Stimulated activated CD4-positive, alpha-beta T cell treated with anti-CD3 and anti-CD28 coated beads, Interleukin-15, amount 100 ng/mL, for 1 hour (primary cell): ENCODE results near the gene HOXB7.

Experiments
- DNase-seq, 2 donors: peaks; one replicate each; pipeline ENCODE4 v3.0.0-alpha.2; 2020; ENCODE audit warnings: low read depth in 1 of 2, low spot score in 1 of 2

The HOXB7 gene

DNA sequence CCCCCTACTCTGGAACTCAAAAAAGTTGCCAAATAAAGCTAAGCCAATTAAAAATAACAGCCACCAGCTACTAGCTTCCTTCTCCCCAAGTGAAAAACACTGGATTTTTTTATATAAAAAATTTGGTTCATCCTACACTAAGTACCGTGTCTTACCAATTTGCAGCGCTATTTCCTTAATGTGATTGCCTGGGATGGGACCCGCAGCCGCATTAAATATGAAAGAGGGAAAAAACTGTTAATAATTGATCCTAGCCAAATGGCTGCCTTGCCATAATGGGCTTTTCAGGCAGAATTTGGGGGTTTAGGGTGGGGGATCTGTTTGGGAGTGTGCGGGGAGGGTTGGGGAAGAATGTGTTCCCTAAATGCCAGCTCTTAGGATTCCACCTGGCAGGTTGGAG lies 13.3 kb upstream of the HOXB7 start:
- no peak for DNase-seq

DNA sequence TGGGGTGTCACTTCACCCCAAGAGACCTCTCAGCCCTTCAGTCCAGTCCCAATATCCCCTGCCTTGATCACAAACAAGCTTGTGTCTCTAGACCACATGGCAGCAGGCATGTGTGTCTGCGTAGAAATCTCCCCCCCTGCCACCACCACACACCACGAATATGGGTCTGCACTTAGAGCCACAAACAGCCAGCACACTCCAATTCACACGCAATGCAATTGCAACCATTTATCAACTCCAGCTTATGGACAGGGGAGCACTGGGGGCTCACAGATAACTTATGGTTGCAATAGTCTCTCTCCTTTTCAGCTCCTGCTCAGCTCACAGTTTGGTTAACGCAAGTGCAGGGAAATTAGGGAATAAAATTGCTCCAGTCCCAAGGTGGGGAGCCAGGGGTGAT lies 12.8 kb upstream of the HOXB7 start:
- DNase-seq: no peak

DNA sequence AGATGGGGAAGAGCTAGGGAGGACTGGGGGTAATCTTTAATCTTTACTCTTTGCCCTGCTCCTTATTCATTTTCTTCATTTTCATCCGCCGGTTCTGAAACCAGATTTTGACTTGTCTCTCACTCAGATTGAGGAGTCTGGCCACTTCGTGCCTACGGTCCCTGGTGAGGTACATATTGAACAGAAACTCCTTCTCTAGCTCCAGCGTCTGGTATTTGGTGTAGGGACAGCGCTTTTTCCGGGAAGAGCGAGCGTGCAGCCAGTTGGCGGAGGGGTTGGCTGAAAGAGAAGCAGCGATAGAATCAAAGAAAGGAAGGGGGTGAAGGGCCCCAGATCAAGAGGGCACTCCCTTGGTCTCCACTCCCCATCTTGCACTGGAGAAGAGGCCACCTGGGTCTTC lies 12.0 kb upstream of the HOXB7 start:
- no peak for DNase-seq

DNA sequence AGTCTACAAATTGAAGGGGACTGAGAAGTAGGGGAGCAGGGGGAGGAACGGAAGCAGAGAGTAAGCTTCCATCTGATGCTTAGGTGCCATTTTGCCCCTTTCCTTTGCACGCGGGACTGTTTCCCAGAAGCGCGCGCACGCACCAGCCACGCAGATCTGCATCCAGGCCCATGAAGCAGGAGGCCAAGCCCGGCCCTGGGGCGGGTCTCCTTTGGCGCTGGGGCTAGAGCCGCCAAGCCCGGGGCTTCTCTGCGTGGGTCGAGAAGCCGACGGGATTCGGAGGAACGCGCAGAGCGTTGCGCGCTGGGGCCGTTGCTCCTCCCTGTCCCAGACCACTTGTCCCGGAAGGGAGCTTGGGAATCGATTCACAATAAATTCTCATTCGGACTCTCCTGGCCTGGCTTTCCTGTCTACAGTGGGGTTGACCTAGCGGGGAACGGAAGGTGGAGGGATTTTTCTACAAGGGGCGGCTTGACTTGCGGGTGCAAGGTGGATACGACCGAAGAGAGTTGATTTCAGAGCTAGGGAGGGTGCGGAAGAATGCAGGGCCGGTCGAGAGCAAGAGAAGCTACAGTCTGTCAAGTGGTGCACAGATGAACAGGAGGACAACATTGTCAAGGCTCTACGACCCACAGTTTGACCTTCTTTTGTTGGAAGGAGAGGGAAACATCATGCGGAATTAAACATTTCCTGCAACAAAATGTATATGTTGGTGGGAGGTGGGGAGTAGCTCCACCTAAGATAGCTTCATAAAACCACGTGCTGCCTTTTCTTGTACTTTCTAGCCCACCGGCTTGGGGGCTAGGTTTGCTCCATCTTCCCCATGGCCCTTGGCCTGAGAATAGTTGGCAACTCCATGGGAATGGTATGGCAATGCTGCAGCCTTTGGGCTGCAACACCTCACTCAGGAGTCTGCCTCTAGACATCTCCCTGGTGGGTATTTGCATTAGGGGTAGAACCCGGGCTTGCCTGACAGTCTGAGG lies 10.9 kb upstream of the HOXB7 start:
- no peak for DNase-seq

DNA sequence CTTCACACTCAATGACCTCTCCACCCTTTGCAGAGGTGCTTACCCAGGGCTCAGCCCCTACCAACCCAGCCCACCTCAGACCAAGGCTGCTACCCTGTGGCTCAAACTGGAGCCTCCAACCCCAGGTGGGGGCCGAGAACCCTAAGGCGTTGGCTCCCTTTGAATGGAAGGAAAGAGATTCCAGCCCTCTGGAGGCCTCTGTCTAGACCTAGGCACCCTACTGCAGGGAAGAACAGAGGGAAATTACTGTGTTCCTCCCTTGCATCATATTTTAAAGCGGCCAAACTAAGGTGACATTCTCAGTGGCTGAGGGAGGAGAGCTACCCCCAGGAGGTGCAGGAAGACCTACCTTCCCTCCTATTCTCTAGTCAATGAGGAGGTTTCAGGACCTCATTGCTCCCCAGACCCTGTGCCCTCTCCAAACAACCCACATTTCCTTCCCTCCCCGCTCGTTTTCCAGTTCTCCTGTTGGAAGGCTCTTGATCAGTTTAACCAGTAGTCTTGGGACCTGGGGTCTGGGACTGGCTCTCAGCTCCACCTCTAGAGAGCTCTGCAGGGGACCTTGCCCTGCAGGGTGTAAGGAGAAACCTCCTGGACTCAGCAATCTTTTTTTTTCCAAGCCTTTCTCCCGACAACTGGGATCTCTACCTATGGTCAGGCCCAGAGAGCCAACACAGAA lies 9.8 kb upstream of the HOXB7 start:
- no peak for DNase-seq

DNA sequence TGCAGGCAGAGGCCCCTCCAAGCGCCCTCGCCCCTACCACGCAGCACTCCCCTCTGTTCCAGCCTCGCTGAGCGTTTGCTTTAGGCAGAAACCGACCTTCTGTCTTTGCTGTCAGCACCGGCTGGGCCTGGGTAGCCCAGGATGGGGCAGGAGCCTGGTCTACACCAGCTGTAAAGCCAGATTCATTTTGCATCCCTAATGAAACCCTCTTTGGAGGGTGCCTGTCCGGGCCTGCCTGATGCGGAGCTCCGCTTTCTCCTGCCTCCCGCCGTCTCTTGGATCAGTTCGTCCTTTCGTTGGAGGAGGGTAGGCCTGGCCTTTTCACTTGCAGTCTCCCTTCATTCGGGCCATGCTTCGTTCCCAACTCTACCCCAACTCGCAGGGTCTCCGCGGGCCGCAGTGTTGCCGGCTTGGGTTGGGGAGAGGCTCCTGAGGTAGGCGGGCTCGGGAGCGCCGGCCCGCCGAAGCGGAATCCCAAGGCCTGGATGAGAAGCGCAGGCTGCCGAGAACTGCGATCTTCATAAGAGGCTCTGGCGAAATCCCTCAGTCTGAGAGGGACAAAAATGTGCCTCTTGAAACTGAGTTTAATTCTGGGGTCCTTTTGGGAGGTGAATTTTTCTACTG lies 9.1 kb upstream of the HOXB7 start:
- no peak for DNase-seq

DNA sequence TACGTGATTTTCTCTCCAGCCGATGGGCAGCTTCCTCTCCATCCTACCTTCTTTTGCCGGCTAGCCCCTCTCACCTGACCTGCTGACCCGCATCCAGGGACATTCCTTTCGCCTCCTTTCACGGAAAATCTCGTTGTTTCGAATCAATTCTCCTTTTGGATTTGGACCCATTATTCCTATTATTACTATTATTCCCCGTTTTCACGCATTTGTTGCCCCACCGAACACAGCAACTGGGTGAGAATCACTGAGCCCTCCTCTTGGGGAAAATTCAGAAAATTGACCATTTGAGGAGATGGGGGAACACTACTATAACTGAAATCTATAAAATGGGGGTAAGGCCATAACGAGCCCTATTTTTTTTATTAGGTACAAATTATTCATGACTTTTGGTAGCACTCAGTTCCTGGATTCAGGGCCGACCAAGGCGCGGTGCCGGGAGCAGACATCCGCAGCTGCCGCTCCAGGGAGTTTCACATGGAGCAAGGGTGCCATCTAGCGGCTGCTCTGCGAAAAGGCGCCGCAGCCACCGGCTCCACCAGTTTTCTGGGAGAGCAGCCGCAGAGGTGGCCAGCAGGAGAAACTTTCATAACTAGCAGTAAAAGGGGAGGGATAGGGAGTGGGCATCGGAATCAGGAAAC lies 7.6 kb upstream of the HOXB7 start:
- DNase-seq: peak; percentile 66 to 75

DNA sequence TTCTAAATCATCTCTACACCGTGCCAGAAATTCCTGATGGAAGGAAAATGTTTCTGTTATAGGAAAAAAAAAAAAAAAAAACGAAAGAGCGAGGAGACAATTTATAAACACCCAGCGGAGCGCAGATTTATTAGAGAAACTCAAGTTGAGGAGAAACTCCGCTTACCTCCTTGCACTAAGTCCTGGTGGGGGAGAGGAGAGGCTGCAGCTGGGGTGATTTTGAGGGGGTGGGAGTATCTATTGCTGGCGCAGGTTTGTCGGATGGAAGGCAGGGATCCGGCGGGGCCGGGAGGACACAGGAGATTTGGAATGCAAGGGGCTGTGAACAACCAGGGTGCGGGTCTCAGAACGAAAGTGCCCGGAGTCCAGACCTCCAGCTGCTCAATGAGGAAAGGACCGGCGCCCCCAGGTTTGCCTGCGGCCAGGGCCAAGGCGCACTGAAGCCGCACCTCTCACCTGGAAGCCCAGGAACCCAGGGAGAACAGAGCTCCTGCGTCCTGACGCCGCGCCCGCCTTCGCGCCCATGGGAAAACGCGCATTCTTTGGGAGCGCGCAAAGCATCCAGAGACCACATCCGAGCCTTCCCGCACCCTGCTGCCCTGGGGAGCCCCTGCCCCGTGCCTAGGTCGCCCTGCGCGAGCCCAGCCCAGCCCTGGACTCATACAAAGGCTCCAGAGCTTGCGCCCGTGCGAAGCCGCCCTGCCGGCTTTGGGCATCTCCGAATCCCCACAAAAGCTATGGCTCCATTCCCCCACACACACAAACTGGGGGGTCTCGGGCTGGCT lies 6.8 kb upstream of the HOXB7 start:
- no peak for DNase-seq

DNA sequence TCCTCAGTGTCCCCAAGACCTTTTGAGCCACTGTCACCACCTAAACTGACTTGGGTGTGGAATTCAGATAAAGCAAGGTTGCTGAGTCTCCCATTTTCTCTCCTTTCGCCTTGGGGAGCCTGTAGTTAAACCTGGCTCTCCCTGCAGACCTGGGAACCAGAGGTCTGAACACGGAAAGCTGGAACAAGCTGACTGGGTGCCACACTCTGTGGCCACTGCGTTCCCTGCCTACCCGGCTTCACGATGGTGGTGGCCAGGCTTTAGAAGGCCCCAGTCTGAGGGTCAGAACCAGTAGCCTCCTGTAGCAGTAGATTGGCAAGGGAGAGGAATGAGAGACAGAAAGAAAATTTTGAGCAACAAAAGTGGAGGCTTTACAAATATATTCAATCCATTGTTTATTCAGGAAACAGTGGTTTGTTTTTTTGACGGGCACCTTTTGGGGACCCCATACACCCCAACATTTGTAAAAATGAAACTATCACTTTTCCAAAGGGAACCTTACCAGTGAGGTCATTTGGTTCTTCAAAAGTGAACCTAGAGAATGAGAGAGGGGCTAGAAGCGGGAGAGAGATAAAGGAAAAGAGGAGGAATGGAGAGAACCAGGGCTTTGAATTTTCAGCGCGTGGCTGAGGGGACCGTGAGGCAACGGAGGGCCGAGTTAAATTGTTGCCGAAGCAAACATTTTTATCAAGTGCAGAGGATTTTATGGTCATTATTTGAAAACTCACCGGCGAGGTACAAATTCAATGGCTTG lies 6.1 kb upstream of the HOXB7 start:
- DNase-seq: no peak

DNA sequence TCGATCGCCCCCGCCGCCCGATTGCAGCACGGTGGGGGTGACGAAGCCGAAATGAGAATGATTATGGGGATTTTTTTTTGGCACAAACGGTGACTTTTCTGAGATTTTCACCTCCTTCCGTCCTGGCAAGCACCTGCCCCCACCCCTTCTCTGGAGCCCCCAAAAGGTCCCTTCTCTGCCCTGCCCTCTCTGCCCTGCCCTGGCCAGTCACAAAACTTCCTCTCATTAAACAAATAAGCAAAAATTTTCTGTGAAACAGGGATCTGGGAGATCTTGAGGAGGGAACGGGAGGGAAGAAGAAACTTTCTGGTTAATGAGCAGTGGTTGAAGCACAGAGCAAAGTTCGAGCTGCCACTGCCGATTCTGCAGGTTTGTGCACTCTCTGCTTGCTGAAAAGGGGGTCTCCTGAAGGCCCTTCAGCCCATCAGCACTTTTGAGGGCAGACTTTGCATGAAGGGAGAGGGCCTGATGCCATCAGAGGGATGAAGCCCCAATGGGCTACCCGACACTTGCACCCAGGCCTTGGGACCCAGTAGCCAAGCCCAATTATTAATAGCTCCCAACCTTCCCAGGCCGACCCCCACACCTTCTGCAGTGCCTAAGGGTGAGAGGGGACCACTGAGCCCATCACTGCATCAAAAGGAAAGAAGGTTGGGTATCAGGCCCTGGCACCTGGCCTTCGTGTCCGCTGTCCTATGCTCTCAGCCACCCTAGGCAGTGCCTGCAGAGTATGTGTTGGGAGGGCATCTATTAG lies 5.3 kb upstream of the HOXB7 start:
- no peak for DNase-seq

DNA sequence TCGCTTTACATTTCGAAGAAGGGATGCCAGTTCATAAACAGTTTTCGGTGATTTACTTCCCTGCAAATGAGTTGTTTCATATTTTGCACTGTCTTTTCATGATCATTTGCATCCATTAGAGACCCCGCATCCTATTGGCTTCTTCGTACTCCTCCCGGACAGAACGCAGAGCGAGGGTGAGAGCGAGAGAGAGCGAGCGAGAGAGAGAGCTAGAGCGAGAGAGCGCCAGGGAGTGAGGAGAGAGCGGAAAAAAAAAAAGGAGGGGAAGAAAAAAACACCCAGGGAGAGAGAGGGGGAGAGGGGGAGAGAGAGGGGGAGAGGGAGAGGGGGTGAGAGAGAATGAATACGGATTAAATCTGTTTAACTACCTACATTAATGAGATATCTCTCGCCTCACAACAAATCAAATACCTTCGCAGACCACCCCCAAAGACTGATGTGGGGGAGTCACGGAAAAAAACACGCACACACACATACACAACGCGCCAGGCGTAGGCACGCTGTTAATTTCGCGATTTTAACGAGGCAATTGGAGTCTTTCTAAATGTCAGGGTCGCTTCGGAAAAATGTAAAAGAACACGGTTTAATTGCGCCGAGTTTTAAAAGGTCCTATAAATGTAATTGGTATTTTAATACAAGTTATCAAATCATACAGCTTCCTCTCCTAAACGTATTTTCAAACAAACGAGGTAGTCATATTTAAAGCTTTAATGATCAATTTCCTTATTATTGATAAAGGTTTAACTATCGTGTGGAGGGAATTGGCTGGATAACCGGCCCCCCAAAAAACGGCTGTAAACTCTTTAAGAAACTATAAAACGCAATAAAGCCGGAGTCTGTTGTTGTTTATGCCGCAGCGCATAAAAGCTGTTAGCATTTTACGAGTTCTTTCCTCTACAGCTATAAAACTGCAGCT lies 4.5 kb upstream of the HOXB7 start, which contains the start of gene HOXB8:
Gene HOXB8, minus strand, starts transcription at position 246 of the 916 bp plus-strand sequence. CDS start 588 bp downstream, outside the sequence.
- no peak for DNase-seq

DNA sequence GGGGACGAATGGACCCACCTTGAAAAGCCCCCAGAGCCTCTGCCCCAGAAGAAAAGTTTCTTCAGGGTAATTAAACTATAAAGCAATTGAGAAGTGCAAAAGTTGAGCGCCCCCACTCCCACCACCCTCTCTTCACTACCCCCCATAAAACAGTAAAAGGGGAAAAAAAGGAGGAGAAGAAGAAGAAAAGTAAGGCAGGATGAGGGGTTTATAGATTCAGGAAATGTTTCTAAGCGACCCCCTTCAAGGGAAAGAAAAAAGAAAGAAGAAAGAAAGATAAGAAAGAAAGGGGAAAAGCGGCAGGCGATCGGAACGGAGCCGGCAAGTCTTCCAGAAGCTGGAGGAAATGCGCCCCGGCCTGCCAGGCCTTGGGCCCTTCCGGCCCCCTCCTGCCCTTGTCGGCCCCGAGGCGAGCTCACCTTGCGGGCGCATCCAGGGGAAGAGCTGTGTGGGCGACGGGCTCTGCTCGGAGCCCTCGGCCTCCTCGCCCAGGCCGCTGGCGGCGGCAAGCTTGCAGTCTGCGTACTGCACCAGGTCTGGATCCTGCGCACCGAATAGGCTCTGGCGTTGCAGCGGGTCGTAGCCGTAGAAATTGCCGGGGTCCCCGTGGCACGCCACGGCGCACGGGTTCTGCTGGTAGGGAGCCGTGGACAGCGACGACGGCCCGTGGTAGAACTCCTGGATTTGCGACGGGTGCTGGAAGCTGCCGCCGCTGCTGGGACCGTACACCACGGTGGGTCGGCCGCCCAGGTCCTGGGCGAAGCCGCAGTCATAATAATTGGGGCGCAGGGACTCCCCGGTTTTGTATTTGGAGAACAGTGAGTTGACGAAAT lies 3.3 kb upstream of the HOXB7 start:
- no peak for DNase-seq

DNA sequence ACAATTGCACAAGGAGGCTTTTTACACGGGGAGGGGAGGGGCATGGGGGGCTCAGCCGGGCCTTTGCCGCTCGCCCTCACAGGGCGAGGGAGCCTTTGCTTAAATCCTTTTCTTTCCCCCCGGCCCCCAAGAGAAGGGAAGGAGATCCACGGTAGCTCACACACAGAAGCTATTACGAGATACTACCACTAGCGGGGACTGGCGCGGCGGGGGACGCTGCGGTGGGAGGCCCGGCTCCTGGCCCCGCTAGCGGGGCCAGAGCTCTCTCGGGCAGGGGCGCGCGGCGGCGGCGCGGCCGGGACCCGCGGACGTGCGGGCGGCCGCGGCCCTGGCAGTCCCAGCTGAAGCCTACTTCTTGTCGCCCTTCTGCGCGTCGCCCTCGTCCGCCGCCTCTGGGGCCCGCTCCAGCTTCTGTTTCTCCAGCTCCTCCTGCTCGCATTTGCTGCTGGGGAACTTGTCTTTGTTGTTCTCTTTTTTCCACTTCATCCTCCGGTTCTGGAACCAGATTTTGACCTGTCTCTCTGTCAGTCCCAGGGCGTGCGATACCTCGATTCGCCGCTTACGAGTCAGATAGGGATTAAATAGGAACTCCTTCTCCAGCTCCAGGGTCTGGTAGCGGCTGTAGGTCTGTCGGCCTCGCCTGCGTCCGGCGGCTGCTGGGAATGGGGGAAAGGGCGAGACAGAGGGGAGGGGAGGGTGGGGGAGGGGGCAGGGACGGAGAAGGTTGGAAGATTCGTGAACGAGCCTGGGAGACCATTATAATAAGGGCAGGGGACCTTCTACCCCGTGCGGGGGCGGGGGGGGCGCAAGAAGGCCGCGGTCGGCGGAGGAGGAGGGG lies 2.3 kb upstream of the HOXB7 start:
- no peak for DNase-seq

DNA sequence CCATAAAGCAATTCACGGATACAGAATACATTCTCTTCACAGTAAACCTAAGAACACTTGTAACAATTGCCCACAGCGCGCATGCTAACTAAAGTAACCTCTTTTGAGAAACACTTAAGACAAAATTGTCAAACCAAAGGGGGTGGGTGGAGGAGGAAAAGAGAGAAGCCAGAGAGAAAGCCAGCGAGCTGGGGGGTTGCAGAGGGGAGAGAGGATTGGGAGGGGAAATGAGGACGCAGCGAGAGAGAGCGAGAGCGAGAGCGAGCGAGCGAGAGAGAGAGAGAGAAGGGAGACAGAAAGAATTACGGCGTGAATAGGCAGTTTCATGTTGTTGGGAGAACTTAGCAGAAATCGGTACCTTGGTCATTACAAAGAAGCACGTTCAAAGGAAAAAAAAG lies 1.6 kb upstream of the HOXB7 start:
- DNase-seq: no peak

DNA sequence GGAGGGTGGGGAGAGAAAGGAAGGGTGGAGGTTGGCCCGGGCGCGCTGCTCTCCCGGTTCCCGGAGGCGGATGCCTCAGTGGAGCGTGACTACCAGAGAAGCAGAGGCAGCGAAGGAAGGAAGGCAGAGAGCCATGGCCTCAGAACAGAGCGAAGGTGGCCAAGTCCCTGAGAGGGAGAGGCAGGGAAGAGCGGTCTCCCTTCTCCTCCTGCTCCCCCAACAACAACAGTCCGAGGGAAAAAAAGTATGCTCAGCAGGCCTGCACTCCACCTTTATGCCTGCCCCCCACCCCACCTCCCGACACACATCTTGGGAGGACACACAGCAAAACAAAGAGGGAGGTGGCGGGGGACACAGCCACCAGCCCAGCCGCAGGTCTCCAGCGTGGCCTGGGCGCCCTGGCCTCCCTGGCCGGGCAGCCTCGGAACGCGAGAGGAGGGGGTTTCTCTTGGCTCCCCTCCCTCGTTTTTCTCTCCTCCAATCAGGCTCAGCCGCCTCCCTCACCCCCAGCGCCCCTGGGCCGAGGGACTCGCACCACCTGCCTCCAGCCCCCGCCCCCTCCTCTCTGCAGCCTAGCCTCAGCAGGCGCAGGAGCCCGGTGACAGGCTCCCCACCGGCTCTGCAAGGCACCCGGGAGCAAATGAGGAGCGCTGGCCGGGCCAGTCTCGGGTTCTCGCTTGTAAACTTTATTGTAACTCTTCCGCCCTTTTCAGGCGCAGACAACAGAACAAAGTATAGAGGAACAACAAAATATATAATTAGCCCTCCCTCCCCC lies 1.1 kb upstream of the HOXB7 start:
- no peak for DNase-seq

DNA sequence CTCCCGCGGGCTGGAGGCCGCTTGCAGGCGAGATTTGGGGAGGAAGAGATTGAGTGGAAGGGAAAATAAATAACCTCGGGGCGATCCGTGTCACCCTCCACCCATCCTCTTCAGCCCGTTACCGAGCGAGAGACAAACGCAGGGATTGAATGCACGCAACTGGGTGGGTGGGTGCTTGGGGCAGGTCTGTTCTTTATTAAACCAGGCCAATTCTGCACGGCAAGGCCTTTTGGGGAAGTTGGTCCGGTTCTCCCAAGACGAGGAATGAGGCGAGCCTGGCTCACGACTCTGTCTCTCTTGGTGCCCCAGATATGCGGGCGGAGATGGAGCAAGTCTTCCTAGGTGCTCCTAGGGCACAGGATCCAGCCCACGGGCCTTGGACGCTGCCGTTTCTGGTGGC lies 396 bp upstream of the HOXB7 start:
- DNase-seq: no peak
